Measurements from ENCODE around the gene OLA1.

OLA1 gene

DNA sequence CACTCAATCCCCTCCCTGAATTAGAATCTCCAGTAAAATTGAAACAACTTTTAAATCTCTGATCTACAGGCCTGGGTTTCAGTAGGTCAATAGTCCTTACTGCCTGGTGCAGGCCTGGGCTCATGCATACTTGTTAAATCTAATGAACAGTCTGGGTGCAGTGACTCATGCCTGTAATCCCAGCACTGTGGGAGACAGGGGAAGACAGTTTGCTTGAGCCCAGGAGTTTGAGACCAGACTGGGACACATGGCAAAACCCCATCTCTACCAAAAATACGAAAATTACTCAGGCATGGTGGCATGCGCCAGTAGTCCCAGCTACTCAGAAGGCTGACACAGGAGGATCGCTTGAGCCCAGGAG lies 188.5 kb downstream of the OLA1 start:
- no peak for DNase-seq

DNA sequence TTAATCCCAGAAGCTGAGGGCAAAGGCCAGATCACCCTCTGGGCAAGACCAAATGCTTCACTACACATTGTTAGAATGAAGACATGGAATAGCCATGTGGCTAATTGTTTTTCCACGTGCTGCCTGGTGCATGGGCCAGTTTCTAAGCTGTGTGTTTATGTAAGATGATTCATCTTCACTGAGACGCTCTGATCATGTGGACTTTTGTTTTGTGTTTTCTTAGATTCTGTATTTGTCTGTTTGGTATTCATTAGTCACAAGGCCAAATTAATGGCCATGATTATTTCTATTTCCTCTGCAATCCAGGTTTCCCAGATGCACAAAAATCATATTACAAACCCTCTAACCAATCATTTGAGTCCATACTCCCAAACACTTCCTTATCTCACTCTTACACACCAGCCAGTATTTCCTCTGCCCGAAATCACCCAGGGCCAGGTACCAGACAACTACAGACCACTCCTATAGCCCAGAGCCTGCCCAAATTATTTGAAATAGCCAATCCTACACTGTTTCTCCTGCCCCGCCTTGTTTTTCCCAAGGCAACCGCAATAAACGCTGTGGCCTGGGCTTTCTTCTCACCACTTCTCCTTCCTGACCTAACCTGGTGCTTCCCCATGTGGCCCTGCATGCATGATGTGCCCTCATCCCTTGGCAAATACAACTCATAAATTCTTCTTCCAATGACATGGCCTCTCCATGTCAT lies 189.0 kb downstream of the OLA1 start:
- peak; percentile 8 to 40 for DNase-seq

DNA sequence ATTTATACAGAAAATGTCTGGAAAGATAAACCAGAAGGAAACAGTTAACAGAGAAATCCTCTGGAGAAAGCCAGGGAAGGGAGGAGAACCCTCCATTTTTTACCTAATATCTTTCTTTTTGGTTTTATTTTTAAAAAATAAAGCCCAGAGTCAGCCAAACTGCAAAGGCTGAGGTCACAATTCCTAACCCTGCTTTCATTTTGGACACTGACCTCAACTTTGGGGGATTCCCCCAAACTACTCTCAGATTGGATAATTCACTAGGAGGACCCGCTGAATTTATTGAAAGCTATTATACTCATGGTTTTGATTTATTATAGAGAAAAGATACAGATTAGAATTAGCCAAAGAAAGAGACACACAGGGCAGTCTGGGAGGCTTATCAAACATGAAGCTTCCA lies 189.9 kb downstream of the OLA1 start:
- no peak for DNase-seq

DNA sequence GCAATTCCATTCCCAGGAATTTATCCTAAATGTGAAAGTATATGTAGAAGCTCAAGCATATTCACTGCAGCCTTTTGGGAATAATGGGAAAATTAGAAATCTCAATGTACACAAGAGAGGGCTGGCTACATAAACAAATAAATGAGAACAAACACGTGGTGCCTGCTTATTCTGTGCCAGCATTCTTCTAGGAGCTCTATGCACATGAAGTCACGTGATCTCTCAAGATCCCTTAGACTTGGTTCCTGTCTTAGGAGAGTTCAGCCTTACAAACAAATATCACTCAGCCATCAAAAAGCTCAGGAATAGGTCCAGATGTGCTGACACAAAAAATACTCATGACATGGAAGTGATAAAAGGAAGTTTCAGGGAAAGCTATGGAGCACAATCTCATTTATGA lies 190.3 kb downstream of the OLA1 start:
- no peak for DNase-seq

GRCh38 chr2:174054926-174055325 lies 193.4 kb downstream of the OLA1 start:
- no peak for DNase-seq

DNA sequence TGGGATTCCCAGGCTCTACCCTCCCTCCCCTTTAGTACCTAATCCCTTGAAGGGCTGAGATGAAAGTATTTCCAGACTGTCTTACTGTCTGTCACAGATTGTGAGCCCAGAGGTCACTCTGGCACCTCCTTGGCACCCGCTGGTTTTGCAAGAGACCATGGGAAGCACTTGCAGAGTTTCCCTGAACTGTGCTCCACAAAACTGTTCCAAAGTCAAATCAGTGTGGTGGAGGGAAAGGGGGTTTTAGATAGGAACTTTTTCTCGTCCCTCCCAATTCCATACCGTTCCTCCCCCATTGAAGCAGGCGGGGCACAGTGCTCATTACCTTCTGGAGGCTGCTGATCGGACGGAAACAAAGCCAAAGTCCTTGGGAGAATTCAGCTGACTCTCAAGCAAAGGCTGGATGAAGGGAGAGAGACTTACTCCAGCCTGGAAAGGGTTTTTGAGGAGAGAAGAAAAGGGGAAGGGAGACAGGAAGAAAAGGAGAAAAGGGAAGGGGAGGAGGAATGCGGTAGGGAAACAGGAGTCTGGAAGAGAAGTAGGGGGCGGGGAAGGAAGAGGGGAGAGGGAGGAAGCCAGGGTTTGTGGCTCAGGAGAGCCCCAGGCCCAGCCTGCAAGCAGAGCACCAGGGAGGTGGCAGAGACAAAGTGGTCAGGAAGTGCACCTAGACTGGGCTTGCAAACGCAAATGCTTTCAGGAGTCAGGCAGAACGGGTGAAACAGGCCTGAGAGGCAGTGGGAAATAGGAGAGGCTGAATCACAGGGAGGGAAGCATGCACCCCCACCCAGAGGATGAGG lies 194.8 kb downstream of the OLA1 start:
- no peak for DNase-seq

DNA sequence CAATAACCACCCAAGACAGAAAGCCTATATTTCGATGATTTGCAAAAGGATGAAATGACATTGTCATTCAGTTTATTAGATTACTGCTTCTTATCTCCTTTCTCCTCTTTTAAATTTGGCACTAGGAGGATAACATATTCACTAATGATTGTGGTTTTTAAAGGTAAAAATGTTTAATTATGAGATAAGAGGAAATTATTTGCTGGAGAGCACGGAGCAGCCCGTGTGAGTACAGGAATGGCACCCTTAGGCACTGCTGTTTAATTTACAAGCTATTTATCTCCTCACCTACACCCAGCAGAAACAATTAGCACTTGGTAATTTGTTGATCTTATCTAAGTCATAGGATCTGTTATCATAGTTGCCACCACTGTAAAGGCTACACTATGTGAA lies 195.8 kb downstream of the OLA1 start:
- DNase-seq = no peak

DNA sequence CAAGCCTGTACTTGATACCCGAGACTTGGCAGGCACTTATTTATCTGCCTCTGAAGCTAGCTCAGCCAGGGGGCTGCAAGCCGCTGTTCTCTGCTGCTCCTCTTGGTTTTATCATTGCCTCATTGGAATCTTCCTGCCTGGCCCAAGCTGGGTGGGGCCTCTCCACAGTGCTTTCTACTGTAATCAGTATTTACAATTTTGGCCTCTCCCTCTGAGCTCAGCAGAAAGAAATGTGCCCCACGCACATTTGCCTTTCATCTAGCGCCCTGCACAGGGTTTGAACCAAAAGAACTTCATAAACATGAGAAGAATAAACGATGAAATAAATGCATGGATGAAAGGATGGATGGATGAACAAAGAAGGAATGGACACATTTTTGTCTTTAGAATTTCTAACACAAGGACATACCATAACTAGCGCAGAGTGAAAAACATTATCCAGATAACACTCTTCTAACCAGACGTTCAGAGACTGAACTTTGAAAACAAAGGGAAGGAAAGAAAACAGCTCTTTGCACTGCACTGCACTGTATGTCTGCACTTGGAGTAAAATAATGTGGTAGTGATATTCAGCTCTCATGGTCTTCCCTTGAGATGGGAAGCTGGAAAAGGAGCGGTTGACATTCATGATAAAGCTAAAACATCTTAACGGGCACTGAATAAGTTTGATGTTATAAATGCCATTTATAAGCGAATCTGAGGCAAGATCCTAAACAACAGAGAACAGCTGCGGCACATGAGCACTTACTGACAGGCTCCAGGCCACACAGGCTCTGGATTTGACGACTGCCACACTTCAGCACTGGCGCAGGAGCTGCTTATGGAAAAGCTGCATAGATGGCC lies 196.4 kb downstream of the OLA1 start:
- no peak for DNase-seq

DNA sequence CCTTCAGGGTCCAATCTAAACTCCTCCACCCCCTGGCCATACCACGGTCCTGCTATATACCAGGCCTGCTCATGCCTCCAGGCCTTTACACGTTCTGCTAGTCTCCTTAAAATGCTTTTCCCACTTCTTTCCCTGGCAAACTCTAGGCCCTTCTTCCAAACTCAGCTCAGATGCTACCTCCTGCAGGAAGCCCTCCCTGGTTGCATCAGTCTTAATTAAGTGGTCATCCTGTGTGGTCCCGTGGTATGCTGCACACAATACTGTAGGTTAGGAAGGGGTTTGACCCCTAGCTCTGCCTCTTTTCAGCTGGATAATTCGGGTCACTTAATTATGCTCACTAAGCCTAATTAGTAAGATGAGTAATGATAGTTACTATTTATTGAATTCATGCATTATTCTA lies 197.3 kb downstream of the OLA1 start:
- DNase-seq = no peak

DNA sequence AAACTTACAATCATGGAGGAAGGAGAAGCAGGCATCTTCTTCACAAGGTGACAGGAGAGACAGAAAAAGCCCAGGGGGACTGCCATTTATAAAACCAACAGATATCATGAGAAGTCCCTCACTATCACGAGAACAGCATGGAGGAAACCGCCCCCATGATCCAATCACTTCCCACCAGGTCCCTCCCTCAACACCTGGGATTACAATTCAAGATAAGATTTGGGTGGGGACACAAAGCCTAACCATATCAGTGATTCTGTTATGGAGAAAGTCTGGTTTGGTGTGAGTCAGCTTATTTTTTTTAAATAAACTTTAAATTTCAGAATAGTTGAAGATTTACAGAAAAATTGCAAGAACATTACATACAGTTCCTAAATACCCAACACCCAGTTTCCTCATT lies 198.4 kb downstream of the OLA1 start:
- no peak for DNase-seq

DNA sequence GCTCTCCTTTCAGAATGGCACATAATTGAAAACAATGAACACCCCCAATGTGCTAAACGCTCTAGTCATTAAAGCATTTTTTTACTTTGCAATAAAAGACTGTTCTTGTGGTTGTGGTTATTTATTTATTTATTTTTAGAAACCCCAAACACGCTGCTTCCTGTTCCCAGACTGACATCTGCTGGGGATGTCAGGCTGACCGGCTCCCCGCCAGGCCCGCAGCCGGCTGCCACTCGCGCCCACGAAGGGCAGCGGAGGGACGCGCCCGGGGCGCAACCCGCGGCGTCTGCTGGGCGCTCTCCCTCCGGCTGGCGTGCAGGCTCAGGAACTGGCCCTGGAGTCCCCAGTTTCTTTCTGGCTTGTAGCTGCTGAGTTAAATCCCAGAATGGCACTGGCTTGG lies 200.1 kb downstream of the OLA1 start:
- DNase-seq = no peak

DNA sequence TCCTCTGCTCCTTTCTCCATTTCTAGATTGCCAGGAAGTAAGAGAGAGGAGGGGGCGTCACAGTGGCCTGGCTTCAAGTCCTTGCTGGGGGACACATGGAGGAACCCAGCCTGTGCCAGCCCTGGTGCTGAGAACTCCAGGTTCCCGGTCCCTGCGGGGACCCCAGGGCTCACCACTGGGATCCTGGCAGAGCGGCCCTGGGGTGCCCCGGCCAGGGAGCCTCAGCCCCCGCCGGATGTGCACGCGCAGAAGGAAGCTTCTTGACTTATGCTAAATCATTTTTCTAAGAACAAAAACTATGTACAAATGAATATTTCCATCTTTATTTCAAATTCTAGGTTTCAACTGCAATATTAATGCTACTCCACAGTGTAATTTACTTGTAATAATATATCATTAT lies 200.6 kb downstream of the OLA1 start:
- DNase-seq = no peak

GRCh38 chr2:174046172-174046571 lies 202.2 kb downstream of the OLA1 start:
- no peak for DNase-seq

DNA sequence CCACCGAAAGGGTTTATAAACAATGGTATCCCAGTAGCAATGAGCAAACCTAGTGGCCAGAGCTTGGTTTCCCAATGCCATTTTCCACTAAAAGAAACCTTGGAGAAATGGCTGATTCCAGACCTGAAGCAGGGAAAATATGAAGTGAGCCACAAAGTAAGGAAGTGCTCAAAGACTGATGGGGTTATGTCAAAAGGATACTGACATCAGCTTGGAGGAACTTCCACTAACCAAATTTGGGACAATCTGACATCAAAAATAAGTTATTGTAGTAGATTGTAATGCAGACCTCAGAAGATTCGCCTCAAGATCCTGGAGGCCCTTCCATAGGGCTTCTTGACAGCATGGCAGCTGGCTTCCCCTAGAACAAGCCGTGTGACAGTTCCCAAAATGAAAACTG lies 203.8 kb downstream of the OLA1 start:
- no peak for DNase-seq

DNA sequence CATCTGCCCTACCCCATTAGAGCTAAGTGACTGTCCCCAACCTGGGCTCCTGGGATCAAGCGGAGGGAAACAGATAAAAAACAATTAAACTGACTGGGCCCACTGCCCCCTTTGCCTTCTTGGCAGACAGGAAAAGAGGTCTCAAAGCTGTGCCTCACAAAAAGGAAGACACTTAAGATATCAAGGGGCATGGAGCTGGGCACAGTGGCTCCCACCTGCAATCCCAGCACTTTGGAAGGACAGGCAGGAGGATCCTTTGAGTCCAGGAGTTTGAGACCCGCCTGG lies 208.0 kb downstream of the OLA1 start:
- DNase-seq = no peak

GRCh38 chr2:174039551-174040416 lies 208.5 kb downstream of the OLA1 start:
- DNase-seq = peak; percentile 89 to 90

GRCh38 chr2:174038462-174038861 lies 209.9 kb downstream of the OLA1 start:
- DNase-seq = no peak

GRCh38 chr2:174036825-174037224 lies 211.5 kb downstream of the OLA1 start:
- DNase-seq = no peak

DNA sequence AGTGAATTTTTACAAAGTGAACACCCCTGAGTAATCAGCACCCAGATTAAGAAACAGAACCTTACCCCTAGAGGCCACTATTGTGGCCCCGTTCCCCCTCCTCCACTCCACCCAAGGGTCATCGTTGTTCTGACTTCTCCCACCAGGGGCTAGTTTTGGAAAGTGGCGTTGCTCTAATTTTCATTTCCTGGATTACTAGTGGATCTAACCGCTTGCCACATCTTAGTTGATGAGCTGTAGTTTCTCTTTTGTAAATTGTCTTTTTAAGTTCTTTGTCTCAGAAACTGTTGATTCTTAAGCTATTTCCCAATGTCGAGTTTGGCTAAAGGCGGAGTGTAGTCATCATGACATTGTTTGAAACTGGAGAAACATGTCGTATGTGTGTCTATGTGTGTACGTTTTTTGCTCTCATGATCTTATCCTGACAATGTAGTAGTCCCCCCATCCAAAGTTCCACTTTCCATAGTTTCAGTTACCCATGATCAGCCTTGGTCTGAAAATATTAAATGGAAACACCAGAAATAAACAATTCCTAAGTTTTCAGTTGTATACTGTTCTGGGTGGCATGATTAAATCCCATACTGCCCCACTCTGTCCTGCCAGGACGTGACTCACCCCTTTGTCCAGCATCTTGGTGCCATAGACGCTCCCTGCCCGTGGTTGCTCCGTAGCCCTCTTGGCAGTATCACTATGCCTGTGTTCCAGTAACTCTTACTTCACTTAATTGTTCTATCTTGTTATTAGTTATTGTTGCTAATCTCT lies 212.2 kb downstream of the OLA1 start:
- peak in 1 of 2 donors; percentile 37 for DNase-seq

GRCh38 chr2:174035117-174035635 lies 213.2 kb downstream of the OLA1 start:
- no peak for DNase-seq

GRCh38 chr2:174033163-174033550 lies 215.2 kb downstream of the OLA1 start:
- no peak for DNase-seq

DNA sequence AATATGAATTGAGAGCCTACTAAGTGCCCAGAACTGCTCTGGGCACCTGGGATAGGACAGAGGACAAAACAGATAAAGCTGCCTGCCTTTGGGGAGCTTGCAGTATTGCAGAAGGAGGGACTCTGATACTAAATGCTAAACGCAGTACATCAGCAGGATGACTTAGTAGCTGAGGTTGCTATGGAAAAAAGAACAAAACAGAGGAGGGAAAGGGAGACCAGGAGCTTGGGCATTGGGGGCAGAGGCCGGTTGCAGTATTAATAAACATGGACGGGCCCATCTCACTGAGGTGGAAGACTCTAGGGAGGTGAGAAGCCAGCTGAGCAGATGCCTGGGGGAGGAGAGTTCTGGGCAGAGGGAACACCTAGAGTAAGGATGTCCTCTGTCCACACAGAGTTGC lies 217.1 kb downstream of the OLA1 start:
- DNase-seq = no peak

All from CD4-positive, alpha-beta T cell treated with Interleukin-4 for 1 hour (primary cell).